Liver (tissue), 9 donors: ENCODE results near the gene DOCK10. TPM values are rescaled to one million over a fixed set of nuclear protein-coding genes. Genes with fewer than 3 reads are reported as not detected.

Source experiments
- DNase-seq: peaks from one replicate; pipeline ENCODE4 v3.0.0-alpha.2; 2017; ENCODE audit warnings: low spot score
- H3K27ac ChIP-seq, 2 donors: one replicate each; pipeline ENCODE4 v1.7.0; 2013; ENCODE audit warnings: inconsistent platforms in 2 of 2, low read length in 2 of 2, control low read depth in 1 of 2, low read depth in 1 of 2, mild to moderate bottlenecking in 1 of 2
- H3K27me3 ChIP-seq, 4 donors: one replicate each; pipeline versions ENCODE4 v1.6.1 to v1.7.0; 2013; ENCODE audit warnings: low read length in 3 of 4, inconsistent platforms in 1 of 4, mild to moderate bottlenecking in 1 of 4, moderate library complexity in 1 of 4; ENCODE audit not compliant: control insufficient read depth in 4 of 4, insufficient read depth in 4 of 4
- H3K36me3 ChIP-seq, 4 donors: one replicate each; pipeline versions ENCODE4 v1.6.1 to v1.7.0; 2013; ENCODE audit warnings: low read length in 3 of 4, mild to moderate bottlenecking in 3 of 4, low read depth in 1 of 4, moderate library complexity in 1 of 4; ENCODE audit not compliant: control insufficient read depth in 4 of 4, insufficient read depth in 3 of 4
- H3K4me1 ChIP-seq, 4 donors: one replicate each; pipeline versions ENCODE4 v1.6.1 to v1.7.0; 2013; ENCODE audit warnings: low read length in 3 of 4, mild to moderate bottlenecking in 3 of 4, moderate library complexity in 1 of 4; ENCODE audit not compliant: control insufficient read depth in 4 of 4, insufficient read depth in 4 of 4
- H3K4me3 ChIP-seq, 3 donors: one replicate each; pipeline versions ENCODE4 v1.6.1 to v1.7.0; 2013; ENCODE audit warnings: low read length in 3 of 3, control low read depth in 1 of 3, low read depth in 1 of 3, mild to moderate bottlenecking in 1 of 3
- H3K9ac ChIP-seq, 2 donors: one replicate each; pipeline ENCODE4 v1.7.0; 2013; ENCODE audit warnings: low read length in 2 of 2, mild to moderate bottlenecking in 2 of 2, moderate library complexity in 2 of 2, control low read depth in 1 of 2, low read depth in 1 of 2
- H3K9me3 ChIP-seq, 4 donors: one replicate each; pipeline versions ENCODE4 v1.6.1 to v1.7.0; 2013; ENCODE audit warnings: low read length in 3 of 4; ENCODE audit not compliant: control insufficient read depth in 4 of 4
- CTCF ChIP-seq: fragments of 150-350 bp; IDR thresholded peaks from 2 replicates; pipeline ENCODE4 v1.5.1; 2017; ENCODE audit warnings: improper control_type of control experiment, low read depth, low read length; ENCODE audit not compliant: missing input control
- EGR1 ChIP-seq, 2 donors: IDR thresholded peaks; 2 replicates each; pipeline ENCODE4 v1.6.1; 2016 to 2018; ENCODE audit warnings: antibody characterized with exemption in 2 of 2, low read depth in 2 of 2
- FOXA2 ChIP-seq: IDR thresholded peaks from 2 replicates; pipeline ENCODE4 v1.6.1; 2016; ENCODE audit warnings: antibody characterized with exemption
- GABPA ChIP-seq, 2 donors: IDR thresholded peaks in 1 of 2; conservative IDR thresholded peaks in 1 of 2; 2 replicates each; pipeline ENCODE4 v1.6.1; 2016; ENCODE audit warnings: antibody characterized with exemption in 2 of 2, mild to moderate bottlenecking in 1 of 2, moderate library complexity in 1 of 2
- HNF4G ChIP-seq: IDR thresholded peaks from 2 replicates; pipeline ENCODE4 v1.6.1; 2016; ENCODE audit warnings: antibody characterized with exemption
- JUND ChIP-seq, 2 donors: IDR thresholded peaks; 2 replicates each; pipeline ENCODE4 v1.6.1; 2016; ENCODE audit warnings: antibody characterized with exemption in 2 of 2
- MAX ChIP-seq: IDR thresholded peaks from 2 replicates; pipeline ENCODE4 v1.6.1; 2016; ENCODE audit warnings: antibody characterized with exemption
- NR2F2 ChIP-seq: IDR thresholded peaks from 2 replicates; pipeline ENCODE4 v1.6.1; 2016; ENCODE audit warnings: antibody characterized with exemption
- RXRA ChIP-seq, 2 donors: IDR thresholded peaks; 2 replicates each; pipeline ENCODE4 v1.6.1; 2017 to 2018; ENCODE audit warnings: antibody characterized with exemption in 2 of 2, mild to moderate bottlenecking in 1 of 2
- TAF1 ChIP-seq: conservative IDR thresholded peaks from 2 replicates; pipeline ENCODE4 v1.6.1; 2016; ENCODE audit warnings: antibody characterized with exemption, mild to moderate bottlenecking
- YY1 ChIP-seq: IDR thresholded peaks from 2 replicates; pipeline ENCODE4 v1.6.1; 2016; ENCODE audit warnings: antibody characterized with exemption, mild to moderate bottlenecking
- ZBTB33 ChIP-seq: IDR thresholded peaks from 2 replicates; pipeline ENCODE4 v1.6.1; 2016; ENCODE audit warnings: antibody characterized with exemption
- WGBS: extraction: QIAGEN DNeasy Blood & Tissue Kit; methylation state at CpG from one replicate; pipeline ENCODE4 v1.1.7; 2013; 5-methylcytosine and 5-hydroxymethylcytosine counted together
- polyA plus RNA-seq, 2 donors: library from polyadenylated mRNA; stranded (reverse) in 1 of 2; unstranded in 1 of 2; fragments of 200-250 nt in 1 of 2; fragments of >200 nt in 1 of 2; fragmentation: Nextera tagmentation in 1 of 2; extraction: Ambion mirVana in 1 of 2; gene quantifications; one replicate each; pipeline versions ENCODE4 v1.2.1 to v1.2.3, GENCODE V29; 2013 to 2015
- total RNA-seq, 2 donors: library from RNA; depleted of rRNA; stranded (reverse); fragments of >200 nt; gene quantifications; one replicate each; pipeline ENCODE4 v1.2.3, GENCODE V29; 2014
- donor health status: healthy.
- donor health status: healthy.
- donor health status: healthy.
- donor health status: healthy.
- donor health status: healthy.

Gene DOCK10
- total and polyA plus RNA-seq, 4 donors = 1.2 to 15.3 (median 6.8) TPM

DNA sequence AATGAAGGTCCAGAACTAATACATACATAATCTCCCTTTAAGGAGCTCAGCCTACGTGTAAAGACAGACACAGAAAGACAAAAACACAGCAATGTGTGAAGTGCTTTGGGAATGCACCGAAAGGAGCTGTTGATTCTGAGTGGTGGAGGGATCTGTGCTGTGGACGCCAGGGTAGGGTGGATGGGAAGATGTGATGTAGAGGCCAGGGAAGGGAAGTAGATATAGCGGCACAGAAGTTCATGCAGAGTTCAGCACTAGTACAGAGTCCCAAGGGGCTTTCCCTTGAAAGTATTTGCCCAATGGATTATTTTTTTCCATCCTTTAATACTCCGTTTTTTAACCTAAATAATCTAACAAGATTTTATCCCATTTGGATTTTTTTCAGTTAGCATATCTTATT lies 32.1 kb upstream of the DOCK10 start (continued):
- TF ChIP-seq ZBTB33 = no peak
- TF ChIP-seq YY1 = no peak
- no peak for TF ChIP-seq JUND (IDR thresholded peaks at IDR 0.05)
- TF ChIP-seq GABPA (IDR thresholded peaks at IDR 0.05 in 1 of 2, conservative IDR thresholded peaks at IDR 0.05 in 1 of 2) = no peak

DNA sequence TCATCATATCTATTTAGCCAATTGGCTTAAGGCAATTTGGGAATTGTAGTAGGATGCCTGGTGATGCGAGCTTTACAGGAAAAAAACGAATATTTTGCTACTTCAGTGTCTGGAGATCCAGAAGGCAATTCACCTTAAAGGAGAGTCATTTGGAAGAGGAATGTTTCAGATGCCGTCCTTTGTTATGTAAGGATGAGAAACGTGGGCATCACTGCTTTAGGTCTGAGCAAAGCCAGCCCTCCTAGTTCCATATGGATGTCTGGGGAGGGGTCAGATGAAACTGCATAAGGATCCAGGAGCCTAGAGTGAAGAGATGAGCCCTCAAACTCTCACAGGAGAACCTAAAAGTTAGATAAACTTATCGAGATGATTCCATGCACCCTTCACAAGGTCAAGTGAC lies 30.9 kb upstream of the DOCK10 start:
- no peak for DNase-seq
- no peaks in the 10 kb centered on the region for H3K36me3 ChIP-seq
- H3K4me3 ChIP-seq = no peak overlapping the region
- TF ChIP-seq YY1 = no peak
- TF ChIP-seq RXRA (IDR thresholded peaks at IDR 0.05) = no peak
- TF ChIP-seq MAX = no peak
- no peak for TF ChIP-seq HNF4G
- TF ChIP-seq FOXA2 = no peak
- no peak for TF ChIP-seq NR2F2
- TF ChIP-seq EGR1 (IDR thresholded peaks at IDR 0.05; ENCODE audit: low read depth in 2 of 2) = no peak
- TF ChIP-seq ZBTB33 = no peak
- TF ChIP-seq TAF1 = no peak
- TF ChIP-seq CTCF = no peak
- H3K9me3 ChIP-seq = no peaks in the 10 kb centered on the region
- WGBS = 58% methylated on average over 5 of the region's 5 CpGs
- no peak overlapping the region for H3K27ac ChIP-seq
- H3K4me1 ChIP-seq = no peaks in the 10 kb centered on the region
- H3K27me3 ChIP-seq = no peaks in the 10 kb centered on the region
- H3K9ac ChIP-seq = no peak overlapping the region

DNA sequence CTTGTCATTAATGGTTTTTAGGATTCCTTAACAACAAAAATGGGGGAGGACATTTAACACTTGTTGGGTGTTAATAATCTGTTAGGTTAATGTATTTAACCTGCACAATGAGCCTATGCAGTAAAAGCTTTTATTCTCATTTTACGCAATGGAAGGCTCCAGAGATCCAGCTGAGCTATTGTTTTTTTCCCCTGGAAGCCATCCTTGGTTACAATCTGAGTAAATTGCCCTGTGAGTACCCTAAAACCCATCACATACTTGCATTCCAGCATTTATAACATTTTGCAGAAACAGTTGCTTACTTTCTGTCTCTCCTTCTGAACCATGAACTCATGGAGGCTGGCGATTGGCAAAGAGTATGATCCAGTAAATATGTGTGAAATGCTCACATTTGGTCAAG lies 30.2 kb upstream of the DOCK10 start:
- no peak for DNase-seq
- Histone ChIP-seq H3K4me1 (no peaks in the 10 kb centered on the region), H3K9ac (no peak overlapping the region), H3K4me3 (no peak overlapping the region), H3K27ac (no peak overlapping the region), H3K36me3 (no peaks in the 10 kb centered on the region), H3K9me3 (no peaks in the 10 kb centered on the region), H3K27me3 (no peaks in the 10 kb centered on the region)
- TF ChIP-seq TAF1 (no peak), JUND (IDR thresholded peaks at IDR 0.05) (no peak)
- 86% methylated on average over 2 of the region's 2 CpGs for WGBS
